GM19035 (cell line): Measurements from ENCODE around the gene VRK1.

Experiments used
- ATAC-seq: cut with Tn5 transposase; IDR thresholded peaks from one replicate; pipeline ENCODE4 v1.9.1; 2021; ENCODE audit not compliant: unreplicated experiment

Gene VRK1

GRCh38 chr14:96821501-96821900, 24.3 kb downstream of the VRK1 start:
- no peak for ATAC-seq

DNA sequence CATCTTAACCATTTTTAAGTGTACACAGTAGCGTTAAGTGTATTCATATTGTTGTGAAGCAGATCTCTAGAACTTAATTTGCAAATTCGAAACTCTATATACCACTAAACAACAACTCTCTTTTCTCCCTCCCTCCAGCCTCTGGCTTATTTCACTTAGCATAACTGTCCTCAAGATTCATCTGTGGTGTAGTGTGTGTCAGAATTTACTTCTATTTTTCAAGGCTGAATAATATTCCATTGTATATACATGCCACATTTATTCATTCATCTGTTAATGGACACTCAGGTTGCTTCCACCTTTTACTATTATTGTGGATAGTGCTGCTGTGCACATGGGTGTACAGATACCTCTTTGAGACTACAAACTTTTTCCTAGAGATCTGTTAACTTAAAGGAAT, 26.5 kb downstream of the VRK1 start:
- no peak for ATAC-seq

GRCh38 chr14:96824283-96824682, 27.1 kb downstream of the VRK1 start:
- no peak for ATAC-seq

DNA sequence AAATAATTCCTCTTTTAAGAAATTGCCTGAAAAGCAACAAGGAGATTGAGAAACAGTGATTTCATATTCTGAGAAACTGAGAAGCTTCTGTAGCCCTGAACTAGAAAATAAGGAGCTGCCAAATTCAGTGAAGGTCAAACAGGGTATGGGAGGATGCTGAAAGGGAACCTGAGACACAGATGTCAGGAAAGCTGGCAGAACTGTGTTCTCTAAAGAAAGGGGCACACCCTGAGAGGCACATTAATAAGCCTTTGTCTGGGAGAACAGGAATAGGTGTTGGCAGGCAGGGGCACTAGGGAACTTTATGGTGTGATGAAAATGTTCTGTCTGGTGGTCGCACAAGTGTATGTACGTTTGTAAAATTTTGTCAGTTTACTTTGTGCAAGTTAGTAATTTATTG, 29.6 kb downstream of the VRK1 start:
- ATAC-seq: no peak

DNA sequence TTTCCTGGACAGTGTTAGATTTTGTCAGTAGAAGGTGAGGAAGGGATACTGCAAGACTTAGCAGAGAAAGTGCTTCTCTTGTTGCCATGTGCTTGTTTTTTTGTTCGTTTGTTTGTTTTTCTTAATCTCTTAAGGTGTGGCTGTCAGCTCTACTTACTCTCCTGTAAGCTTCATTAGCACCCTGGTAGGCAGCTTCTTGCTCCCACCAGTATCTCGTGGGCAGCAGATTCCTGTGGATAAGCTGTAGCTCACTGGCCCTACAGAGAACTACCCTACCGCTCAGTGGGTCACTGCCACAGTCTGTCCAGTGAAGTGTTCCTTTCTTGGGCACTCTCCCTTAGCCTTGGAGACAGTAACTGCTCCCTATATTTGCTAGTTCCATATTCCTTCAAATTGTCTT, 30.1 kb downstream of the VRK1 start:
- ATAC-seq: no peak

DNA sequence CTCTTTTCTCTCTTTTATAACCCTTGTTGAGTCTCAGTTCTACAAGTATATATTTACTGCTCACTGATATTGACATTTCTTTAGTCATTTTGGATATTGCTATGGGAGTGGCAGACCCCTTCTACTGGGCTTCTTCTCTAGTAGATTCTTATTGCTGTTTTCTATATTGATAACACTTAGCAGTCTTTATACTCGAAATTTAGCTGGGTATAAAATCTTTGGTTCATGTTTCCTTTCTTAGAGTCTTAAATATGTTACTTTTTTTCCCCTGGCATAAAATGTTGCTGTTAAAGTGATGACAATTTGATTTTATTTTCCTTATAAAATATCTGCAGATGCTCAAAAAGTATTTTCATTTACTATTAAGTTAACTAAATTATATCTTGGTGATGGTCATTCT, 32.6 kb downstream of the VRK1 start:
- no peak for ATAC-seq

- ATAC-seq: no peak
Observed at GRCh38 chr14:96830946-96831345, 33.8 kb downstream of the VRK1 start.

GRCh38 chr14:96832351-96832750, 35.2 kb downstream of the VRK1 start:
- ATAC-seq: no peak

DNA sequence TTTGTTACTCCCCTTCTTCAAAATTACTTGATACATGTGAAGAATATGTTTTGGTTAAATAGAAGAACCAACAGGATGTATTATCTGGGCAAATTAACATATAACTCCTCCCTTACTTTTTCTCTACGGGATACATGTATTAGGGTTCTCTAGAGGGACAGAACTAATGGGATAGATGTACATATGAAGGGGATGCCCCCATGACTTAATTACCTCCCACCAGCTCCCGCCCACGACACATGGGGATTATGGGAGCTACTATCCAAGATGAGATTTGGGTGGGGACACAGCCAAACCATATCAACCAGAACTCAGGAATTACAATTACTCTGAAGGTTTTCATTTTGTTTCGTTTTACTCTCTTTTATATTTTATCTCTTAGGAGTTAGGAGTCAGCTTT, 41.3 kb downstream of the VRK1 start:
- ATAC-seq: no peak

- no peak for ATAC-seq
Observed at GRCh38 chr14:96839251-96839650, 42.1 kb downstream of the VRK1 start.

DNA sequence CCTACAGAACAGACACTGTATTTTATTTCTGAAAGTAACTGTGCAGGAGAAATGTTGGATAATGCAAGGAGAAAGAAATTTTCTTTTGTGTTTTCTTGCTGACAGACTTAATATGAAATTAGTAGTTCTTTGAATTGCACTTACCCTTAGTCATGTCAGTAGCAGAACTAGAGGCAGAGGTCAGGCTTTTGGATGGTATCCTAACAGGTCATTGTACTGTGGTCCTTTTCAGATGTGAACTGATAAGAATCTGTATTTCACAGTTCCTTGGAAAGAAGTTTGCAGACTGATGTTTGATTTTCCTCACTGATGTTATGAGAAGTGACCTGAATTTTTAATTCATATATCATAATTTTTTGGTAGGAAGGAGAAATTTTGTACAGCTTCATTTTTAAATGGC, 46.0 kb downstream of the VRK1 start:
- no peak for ATAC-seq

DNA sequence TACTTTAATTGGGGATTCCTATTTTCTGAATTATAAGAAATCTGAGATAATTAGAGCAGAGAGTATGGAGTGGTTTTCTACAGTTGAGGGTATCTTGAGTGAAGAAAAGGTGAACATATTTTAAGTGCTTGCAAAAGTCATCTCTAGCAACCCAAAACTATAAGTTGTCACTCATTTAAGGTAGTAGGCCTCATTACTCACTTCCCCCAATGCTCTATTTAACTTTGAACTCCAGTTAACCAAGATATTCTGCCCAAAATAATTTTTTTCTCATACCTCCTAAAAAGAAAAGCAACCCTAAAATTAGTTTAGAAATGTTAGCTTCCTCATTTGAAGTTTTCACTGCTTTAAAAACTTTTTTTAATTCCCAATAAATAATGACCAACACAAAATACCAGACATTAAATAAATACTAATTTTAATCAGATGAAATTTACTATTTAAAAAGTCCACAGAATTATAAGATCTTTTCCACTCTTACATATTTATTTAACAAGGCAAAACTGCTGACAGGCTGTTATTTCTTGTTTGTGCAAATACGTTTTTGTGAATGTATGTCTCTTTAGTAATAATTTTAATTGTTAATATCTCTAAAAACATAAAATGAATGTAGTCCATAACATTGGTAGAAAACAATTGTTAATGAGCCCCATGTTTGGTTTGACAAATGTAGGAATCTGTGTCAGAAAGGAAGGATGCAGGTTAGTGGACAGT, 47.8 kb downstream of the VRK1 start:
- ATAC-seq: no peak

- ATAC-seq: no peak
Observed at GRCh38 chr14:96847451-96847850, 50.3 kb downstream of the VRK1 start.

- no peak for ATAC-seq
Observed at GRCh38 chr14:96848011-96848410, 50.8 kb downstream of the VRK1 start.

DNA sequence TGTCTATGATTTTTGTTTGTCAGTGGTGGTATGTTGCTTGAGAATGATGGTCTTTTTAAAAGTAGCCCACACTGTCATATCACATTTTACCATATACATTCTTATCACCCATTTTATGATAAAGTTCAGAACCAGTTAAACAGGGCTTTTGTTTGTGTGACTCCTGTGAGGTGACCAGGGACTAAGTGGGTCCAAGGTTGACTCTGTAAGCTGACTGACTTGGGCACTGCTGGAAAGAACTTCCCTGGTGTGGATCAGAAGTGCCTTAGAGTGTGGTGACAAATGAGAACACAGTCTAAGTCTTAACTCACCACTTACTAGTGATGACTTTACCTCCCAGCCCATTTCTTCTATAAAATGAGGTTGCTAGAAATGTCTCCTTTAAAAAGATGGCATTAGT, 52.6 kb downstream of the VRK1 start:
- no peak for ATAC-seq

- ATAC-seq: no peak
Observed at GRCh38 chr14:96851694-96852381, 54.7 kb downstream of the VRK1 start.

DNA sequence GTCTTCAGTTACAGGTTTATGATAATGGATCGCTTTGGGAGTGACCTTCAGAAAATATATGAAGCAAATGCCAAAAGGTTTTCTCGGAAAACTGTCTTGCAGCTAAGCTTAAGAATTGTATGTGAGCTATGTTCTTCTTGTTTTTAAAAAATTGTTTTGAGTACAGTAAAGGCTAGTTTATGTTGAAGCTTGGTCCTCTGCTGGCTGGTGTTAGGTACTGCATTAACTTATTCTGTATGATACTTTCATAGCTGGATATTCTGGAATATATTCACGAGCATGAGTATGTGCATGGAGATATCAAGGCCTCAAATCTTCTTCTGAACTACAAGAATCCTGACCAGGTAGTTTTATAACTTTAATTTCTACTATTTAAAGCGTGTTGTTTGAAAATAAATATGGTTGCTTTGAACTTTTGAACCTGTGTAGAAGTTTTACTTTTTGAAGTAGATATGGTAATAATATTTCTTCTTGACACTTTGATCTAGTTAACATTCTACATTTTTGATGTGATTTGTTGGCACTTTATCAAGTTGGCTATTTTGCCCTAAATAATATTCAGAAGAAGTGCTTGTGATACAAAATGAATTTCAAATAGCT, 55.7 kb downstream of the VRK1 start:
- no peak for ATAC-seq

GRCh38 chr14:96858643-96859042, 61.5 kb downstream of the VRK1 start:
- ATAC-seq: no peak

GRCh38 chr14:96861568-96862310, 64.6 kb downstream of the VRK1 start:
- no peak for ATAC-seq

GRCh38 chr14:96863327-96863985, 66.3 kb downstream of the VRK1 start:
- no peak for ATAC-seq

- no peak for ATAC-seq
Observed at GRCh38 chr14:96863986-96864330, 66.8 kb downstream of the VRK1 start.
